GM18519 (cell line): ENCODE measurements around the gene GBGT1.

ENCODE experiments used
- ATAC-seq: cut with Tn5 transposase; IDR thresholded peaks from one replicate; pipeline ENCODE4 v1.9.1; 2021; ENCODE audit warnings: mild to moderate bottlenecking, moderate library complexity; ENCODE audit not compliant: unreplicated experiment, low FRiP score

GBGT1 gene

GRCh38 chr9:133166392-133166791 is 2.7 kb upstream of the GBGT1 start:
- no peak for ATAC-seq

GRCh38 chr9:133165452-133165730 is 1.7 kb upstream of the GBGT1 start:
- no peak for ATAC-seq

- no peak for ATAC-seq
Measured at GRCh38 chr9:133164191-133164590, 477 bp upstream of the GBGT1 start.

- no peak for ATAC-seq
Measured at GRCh38 chr9:133162861-133163503, 732 bp downstream of the GBGT1 start.

GRCh38 chr9:133161547-133161950 is 2.2 kb downstream of the GBGT1 start:
- ATAC-seq: no peak

GRCh38 chr9:133160742-133161546 is 2.8 kb downstream of the GBGT1 start:
- no peak for ATAC-seq

GRCh38 chr9:133158695-133159094 is 5.0 kb downstream of the GBGT1 start:
- no peak for ATAC-seq

GRCh38 chr9:133155156-133155555 is 8.6 kb downstream of the GBGT1 start:
- no peak for ATAC-seq

GRCh38 chr9:133154097-133154989 is 9.4 kb downstream of the GBGT1 start:
- ATAC-seq: no peak

GRCh38 chr9:133153227-133154096 is 10.3 kb downstream of the GBGT1 start:
- ATAC-seq: no peak

GRCh38 chr9:133151601-133152525 is 11.9 kb downstream of the GBGT1 start:
- ATAC-seq: no peak

GRCh38 chr9:133151041-133151440 is 12.7 kb downstream of the GBGT1 start:
- no peak for ATAC-seq

GRCh38 chr9:133149130-133150015 is 14.3 kb downstream of the GBGT1 start:
- ATAC-seq: peak; percentile 50

GRCh38 chr9:133148199-133149129 is 15.2 kb downstream of the GBGT1 start:
- peak; percentile 18 for ATAC-seq

GRCh38 chr9:133147412-133148198 is 16.1 kb downstream of the GBGT1 start:
- ATAC-seq: no peak

GRCh38 chr9:133146746-133147411 is 16.8 kb downstream of the GBGT1 start:
- ATAC-seq: no peak
